Cerebellar nuclear complex (tissue), 1 donor: ENCODE data around the gene CD83.
A peak's percentile ranks its signal among the peaks of the same experiment; 100 is the strongest.

Source experiments
- DNase-seq, 2 experiments: peaks; one replicate each; lab custom pipeline; 2025; lab: John Stamatoyannopoulos, UW

The CD83 gene

DNA sequence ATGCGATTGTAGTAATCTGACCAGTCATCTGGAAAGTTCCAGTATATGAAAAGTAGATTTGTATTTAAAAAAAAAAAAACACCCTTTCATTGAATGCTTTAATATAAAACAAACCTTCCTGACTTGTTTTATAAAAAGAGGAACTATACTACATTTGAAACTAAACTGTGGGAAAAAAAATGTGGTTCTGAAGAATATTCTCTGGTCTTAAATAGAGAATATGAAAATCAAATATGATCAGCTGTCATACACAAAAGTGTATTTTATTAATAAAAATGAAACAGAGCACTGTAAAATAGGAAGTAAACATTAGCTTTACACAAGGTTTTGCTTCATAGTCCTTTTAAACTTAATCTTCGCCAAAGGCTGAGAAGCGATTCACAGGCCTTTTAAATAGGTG lies 25.3 kb upstream of the CD83 start:
- DNase-seq: no peak

DNA sequence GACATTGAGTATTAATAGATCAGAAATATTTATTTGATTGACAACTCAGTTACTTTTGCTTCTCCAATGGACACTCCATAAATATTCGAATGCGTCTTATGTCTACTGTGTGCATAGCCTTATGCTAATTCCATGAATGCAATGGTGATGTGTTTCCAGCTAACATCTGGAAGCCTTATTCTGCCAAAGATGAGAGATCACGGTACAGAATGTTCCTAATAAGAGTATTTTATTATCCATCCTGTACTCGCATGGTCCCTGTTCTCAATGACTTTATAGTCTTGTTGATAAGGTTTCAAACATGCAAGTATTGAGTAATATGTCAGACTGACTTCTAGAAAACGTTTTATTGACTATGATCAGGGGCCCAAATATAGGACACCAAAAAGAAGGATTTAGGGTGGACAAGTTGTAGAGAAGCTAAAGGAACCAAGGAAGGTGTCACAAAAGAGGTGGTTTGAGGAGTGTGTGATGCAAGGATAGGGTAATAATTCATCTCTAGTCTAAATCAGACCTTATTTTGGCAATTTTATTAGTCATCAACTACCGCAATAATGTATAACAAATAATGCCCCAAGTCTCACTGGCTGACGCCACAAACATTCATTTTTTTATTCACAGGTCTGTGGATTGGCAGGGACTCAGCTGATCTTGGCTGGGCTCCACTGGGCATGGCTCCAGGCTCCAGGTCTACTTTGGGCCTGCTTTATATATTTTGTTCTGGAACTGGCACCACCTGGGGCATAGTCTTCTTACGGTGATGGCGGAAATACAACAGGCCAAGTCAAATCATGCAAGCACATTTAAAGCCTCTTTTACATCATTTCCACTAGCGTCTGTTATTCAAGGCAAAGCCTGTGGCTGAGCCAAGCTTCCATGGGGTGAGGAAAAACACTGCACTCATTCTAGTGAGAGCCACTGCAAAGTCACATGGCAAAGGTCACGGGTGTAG lies 24.5 kb upstream of the CD83 start:
- peak; percentile 87 to 93 for DNase-seq

DNA sequence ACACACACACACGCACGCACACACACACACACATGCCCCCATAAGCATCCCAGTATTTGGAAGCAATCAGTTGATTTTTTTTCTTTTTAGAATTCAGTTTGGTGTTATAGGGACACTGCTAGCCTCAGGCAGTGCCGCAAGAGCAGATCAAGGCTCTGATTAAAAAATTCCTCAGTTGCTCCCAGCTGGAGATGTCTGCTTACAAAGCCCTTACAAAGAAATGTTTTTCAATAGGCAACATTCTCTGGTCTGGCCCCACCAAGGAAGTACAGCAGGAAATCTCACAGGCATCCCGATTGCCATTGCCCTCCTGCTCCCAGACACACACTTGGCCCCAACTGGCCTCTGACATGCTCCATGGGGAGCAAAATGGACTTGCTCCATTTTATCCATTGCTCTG lies 22.9 kb upstream of the CD83 start:
- no peak for DNase-seq

DNA sequence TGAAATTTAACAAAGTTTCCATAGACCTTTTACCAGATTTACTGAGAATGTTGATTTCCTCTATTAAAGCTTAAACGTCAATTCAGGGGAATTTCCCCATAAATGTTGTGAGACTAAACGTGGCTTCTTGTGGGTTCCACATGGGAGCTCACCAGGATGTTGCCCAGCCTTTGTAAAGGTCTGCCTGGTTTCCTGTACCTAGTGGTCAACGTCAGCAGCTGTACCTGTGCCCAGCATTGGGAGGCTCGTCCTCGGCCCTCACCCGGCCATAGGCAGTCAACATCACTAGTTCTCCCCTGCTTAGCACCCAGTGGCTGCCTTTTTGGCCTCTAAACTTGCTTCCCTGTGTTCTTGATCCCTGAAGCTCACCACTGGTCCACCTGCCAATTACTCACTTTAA lies 22.1 kb upstream of the CD83 start:
- no peak for DNase-seq

DNA sequence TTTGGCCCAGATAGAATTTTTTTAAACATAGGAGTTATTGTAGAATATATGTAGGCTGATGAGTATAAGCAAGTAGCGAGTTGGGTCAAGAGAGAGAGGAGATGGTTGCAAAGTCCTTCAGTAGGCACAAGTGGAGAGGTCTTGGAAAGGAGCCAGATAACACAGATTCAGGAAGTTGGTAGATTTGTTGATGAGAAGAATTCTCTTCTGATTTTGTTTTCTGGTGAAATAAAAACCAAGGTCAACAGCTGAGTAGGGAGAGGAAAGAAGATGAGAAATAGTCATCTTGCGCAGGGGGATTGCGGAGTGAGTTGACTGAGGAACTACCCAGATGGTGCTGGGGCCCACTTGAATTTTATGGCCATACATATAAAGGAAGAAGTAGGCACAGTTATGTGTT lies 17.4 kb upstream of the CD83 start:
- DNase-seq: no peak

DNA sequence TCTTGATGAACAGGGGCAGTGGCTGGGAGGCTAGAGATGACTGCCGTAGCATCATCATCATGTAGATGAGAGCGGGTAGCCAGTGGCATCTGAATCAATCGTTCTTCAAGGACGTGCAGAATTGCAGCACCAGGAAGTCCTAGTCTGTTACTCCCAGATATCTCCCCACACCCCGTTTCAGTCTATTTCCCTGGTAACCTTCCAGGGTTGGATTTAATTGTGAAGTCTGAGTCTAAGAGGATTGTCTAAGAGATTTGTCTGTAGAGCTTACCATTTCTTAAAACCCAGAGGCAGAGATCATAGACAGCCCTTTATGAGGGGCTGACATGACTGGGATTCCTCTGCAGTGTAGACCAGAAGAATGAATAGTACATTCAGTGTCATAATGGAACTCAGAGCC lies 16.6 kb upstream of the CD83 start:
- no peak for DNase-seq

DNA sequence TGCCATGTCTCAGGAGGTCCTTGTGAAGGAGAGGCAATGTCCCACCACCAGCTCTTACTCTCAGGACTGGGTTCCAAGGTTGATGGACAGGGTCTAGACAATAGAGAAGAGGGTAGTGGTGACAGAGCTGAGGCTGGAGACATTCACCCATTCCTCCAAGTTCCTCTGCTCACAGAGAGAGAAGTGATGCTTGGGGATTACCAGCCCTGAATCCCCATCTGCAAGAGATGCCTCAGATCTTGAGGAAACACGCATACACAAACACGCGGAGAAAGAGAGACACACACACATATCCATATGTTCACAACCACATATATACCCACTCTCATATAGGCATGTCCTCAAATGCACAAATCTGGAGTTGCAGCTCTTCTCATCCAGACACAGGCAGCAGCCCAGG lies 15.2 kb upstream of the CD83 start:
- DNase-seq: no peak

DNA sequence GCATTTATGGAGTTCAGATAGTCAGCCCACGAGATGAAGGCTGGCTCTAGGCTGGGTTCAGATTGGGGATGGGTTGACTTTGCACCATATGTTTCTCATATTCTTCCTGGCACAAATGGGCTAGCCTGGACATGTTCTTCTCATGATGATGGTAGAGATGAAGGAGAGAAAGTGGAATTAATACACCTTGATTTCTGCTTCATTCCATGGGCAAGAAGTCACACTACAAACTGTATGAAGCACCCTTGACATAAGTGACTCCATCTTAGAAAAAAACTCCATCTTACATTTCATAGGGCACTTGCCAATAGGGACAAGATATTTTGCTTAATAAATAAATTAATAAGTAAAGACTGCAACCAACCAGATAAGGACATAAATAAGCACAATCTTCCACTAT lies 12.0 kb upstream of the CD83 start:
- no peak for DNase-seq

DNA sequence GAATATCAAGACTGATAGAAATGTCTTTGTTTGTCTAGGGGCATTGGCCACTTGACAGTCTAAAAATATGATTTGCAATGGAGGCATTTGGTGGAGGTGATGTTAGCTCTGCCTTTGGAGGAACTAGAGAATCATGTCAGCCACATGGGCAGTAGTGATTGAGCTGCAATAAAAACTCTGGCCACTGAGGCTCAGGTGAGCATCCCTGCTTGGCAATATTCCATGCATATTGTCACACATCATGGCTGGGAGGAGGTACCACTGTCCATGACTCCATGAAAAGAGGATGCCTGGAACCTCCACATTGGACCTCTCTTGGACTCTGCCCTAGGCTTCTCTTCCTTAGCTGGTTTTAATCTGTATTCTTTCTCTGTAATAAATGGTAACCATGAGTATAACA lies 10.6 kb upstream of the CD83 start:
- DNase-seq: no peak

DNA sequence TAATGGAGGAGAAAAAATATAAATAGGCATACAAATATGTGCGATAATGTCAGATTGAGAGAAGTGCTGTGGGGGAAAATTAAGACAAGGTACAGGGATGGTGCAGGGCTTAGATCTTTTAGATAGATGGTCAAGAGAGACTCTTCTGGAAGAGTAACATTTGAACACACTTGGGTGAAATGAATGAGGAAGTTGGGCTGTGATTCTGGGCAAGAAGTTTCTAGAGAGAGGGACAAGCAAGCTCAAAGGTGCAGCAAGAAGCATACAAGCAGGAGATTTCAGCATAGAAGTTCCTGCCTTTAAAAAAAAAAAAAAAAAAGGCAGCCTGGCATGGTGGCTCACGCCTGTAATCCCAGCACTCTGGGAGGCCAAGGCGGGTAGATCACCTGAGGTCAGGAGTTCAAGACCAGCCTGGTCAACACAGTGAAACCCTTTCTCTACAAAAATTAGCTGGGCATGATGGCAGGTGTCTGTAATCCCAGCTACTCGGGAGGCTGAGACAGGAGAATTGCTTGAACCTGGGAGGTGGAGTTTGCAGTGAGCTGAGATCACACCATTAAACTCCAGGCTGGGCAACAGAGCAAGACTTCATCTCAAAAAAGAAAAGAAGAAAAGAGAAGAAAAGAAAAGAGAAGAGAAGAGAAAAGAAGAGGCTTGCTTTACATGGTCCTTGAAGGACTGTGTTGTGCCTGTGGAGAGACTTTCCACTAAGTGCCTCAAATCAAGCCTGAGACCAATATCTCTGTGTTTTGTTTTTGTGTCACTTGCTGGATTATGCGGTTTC lies 9.7 kb upstream of the CD83 start:
- no peak for DNase-seq

DNA sequence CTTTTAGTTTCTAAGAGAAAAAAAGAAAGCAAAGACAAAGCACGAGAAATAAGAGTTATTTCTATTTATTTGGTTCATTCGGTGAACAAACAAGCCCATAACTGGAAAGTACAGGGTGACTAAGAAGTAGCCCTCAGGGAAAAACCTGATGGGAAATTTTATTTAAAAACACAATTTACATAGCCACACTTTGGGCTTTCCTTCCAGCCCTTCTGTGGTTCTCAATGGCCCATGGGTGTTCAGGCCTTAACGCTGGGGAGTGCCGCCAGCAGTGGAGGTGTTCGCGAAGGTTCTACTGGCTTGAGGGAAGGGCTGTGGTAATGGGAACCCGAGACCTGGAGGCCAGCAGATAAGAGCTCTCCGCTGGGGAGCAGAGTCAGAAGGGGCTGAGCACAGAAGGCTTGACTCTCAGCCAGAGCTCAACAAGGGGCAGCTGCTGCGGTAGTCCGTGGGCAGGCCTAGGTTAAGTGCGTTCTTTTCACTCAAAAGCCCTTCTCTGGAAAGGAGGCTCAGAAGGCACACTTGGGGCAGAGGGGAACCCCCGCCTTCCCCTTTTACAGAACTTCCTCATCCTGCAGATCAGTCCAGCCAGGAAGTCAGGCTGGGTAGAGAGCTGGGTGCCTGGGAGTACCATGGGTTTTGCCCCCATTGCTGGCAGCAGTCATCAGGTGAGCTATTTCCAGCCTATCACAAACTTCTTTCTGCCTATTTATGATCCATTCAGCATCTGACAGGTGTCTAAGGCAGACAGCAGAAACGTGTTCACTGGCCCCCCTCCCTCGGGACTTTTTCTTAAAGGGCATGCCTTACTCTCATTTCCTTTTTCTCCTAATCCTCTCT lies 8.8 kb upstream of the CD83 start:
- DNase-seq: no peak

DNA sequence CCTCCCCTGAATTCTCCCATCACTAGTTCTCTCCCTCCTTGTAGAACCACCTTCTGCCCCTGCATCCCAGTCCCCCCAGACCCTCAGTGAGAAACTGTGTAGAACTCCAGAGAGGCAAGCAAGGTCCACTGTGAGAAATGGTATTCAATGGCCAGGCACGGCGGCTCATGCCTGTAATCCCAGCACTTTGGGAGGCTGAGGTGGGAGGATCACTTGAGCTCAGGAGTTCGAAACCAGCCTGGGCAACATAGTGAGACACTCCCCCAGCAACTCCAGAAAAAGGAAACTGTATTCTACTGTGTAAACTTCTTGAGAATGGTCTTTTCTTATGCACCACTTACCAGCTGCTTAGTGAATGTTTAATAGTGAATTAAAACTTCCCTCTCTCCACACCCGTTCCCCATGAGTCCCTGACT lies 8.2 kb upstream of the CD83 start:
- DNase-seq: no peak

DNA sequence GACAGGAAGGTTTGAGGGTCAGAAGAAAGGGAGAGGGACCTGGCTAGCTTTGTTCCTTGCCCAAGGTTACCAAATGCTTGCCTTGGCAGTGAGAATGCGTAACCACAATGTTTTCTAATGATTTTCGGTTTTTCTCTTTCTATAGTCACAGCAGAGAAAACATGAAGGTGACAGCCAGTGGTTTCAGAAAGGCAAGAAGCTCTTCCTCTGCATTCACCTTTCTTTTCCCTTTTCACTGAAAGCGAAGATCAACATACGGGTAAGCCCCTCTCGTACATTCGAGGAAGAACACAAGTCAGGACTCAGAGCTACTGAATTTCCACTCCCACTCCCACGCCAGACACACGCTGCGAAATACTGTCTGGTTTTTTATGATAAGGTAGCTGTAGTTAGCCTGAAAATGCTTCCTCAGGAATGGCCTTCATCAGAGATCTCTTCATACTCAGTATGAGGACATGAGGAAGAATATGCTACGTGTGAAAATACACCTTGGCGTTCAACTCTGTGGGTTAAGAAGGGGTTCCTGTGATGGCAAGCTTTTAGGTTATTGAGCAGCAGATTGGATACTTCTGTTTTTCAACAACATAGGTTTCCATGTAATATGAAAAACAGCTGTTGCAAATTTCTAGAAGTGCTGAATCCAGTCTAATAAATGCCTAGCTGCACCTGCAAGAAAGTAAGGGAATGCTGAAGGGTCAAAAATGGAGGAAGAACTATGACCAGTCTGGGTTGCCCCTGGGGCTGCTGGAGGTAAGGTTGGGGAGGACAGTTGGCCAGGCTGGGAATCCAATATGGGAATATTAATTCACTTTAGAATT lies 7.4 kb upstream of the CD83 start:
- DNase-seq: no peak

DNA sequence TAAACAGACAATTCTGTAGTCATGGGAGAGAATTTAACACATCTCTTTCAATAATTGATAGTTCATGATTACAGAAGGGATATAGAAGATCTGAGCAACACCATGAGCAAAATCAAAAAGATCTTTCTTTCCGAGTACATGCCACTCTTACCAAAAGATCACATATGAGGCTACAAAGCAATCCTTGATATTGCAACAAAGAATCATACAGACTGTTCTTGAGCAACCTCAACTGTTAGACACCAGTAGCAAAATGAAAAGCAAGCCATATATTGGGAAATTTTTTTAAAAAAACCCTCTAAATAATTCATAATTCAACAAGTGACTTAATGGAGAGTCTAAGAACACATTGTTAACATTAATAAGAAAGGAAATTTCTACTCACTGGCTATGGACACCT lies 3.6 kb upstream of the CD83 start:
- DNase-seq: no peak

DNA sequence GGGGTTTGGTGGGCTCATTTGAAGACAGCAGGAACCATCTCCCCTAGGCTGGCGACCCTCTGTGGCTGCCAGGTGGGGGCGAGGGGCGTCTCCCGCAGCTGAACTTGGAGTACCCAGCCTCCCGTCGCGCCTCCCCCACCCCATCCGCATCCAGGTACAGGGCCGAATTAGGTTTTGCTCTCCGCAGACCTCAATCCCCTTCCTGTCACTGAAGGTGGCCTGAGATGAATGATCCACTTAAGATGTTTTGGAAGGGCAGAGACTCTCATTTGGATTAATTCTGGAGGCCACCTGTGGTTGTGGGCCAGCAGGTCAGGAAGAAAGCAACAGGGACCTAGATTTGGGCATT lies 493 bp downstream of the CD83 start:
- DNase-seq: no peak

DNA sequence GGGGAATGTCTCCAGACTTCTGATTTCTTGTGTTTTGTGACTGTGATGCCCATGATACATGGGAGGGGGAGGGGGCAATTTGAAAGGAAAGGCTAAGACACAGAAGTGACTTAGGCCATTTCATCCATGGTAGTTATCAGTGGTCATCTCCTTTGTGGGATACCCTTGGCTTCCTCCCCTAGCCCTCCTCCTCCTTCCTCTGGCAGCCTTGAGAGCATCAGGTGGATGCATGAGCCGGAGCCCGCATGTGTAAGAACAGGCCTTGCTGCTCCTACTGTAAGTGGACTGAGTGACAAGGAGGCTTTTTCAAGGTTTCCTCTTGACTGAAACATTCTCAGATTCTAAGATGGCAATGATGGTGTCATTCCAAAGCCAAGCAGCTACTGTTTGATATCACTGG lies 874 bp downstream of the CD83 start:
- DNase-seq: no peak

DNA sequence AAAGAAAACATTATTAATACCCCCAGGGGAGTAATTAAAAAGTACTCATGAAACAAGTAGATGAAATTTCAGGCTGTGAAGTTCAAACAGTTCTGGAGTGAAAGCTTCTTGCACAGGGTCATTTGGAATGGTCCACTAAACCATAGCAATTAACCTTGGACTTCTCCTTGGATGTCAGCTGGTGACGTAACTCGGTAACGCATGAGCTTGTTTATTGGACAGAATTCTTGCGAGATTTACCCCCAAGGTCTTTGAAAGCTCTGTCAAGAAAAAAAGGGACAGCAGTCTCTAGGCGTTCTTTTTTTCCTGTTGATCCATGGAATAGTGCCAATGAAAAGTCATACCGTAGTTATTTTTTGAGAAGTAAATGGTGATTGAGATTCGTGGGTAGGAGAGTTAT lies 2.2 kb downstream of the CD83 start:
- DNase-seq: no peak

DNA sequence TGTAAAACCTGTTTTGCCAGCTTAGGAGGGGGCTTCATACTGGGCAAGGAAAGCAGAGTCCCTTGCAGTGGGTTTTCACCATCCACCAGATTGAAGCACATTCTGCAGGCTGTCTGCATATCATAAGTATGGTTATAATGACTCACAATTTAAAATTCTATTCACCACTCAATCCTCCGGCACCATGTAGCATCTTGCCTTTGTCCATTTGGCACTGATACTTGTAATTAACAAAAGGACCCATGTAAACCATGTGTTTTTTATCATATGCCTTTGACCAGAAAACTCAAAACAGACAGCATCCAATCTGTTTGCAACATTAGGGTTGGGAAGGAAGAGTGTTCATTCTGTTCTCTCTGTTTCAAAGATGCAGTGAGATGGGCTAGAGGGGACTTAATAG lies 3.0 kb downstream of the CD83 start:
- DNase-seq: no peak

DNA sequence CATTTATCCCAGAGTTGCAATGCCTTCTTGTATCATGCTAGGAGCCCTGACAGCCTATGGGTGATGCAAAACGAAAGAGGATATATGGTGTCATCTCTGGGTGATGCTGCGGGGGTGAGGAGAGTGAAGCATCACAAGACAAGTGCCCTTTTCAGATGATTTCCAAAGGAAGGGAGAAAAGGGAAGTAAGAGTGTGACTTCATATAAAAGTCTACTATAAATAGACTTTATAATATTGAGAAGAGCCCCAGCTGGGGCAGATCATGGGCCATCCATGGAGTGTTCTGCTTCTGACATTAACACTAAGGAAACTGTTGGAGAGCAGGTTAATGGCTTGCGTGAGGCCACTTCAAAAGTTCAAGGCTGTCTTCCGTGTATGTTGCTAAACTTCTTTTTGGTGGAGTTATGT lies 4.4 kb downstream of the CD83 start:
- no peak for DNase-seq

DNA sequence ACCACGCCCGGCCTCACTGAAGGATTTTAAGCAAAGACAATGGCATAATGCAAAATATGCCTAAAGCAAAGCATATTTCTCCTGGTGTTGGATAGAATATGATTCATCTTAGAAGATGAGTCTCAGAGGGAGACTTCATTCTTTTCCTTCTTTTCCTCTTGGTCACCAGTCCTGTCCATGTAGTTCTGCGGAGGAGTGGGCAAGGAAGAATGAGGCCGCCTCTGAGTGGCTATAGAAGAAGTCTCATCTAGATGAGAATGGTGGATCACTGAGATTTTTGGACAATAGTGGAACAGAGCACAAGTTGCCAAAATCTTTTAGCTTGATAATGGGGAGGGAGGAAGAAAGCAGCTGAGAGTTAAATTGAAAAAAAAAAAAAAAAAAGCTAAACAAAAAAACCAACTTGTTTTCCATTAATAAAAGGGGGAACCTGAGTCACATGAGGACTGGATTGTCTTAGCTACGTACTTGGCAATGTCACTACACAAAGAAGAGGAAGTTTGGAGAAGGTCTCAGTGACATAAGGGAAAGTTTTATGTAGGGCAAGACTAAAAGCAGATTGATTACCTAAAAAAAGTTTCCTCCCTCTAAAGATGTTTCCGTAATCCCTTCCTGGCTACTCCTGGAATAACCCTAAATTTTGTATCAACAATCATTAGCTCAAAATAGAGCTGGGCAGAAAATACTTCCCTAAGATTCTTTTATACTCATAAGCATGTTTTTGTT lies 6.0 kb downstream of the CD83 start:
- no peak for DNase-seq

DNA sequence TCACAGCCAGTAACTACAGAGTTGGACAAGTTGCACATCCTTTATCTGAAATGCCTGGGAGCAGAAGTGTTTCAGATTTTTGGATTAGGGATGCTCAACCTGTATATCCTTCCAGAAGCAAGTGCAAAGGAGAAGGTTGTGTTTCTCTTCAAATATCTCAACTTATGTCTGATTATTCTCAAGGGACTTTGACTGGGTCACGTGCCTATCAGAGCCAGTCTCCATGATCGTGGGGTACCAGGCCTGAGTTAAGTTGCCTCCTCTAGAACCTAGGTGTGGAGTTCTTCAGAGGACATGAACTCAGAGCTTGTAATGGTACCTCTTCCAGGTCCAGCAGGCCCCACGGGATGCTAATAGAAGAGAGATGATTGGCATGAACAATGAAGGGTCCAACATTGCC lies 7.8 kb downstream of the CD83 start:
- DNase-seq: no peak
